ENCODE results near the gene THBS3. TPM values are rescaled to one million over a fixed set of nuclear protein-coding genes. Genes with fewer than 3 reads are reported as not detected.
A peak's percentile ranks its signal among the peaks of the same experiment; 100 is the strongest.
"Not testable (repeated sequence)": the region's sequence is repeated elsewhere in the genome, so short reads cannot be mapped to it uniquely, and the experiment has no call there.

The THBS3 gene
- total and polyA plus RNA-seq, 4 donors, result 11.4 to 33.1 (median 24.4) TPM

DNA sequence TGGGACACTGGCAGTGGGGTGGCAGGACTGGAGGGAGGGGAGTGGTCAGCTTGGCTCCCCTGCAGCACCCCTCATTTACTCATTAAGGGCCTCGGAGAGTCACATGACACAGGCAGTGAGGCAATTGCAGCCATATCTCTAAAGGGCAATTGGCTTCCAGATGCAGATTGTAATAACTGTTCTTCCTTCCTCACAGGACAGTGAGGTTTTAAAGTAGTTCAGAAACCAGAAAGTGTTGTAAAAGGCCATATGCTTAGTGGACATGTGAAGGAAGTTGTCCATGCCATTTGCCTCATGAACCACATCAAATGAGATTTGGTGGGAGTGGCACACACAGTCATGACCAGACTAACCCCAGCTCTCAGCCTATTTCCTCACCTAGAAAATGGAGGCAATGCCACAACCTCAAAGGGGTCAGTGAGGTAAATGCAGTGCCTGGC is 11.9 kb upstream of the THBS3 start:
- WGBS, 2 donors, result 0 to 3% methylated on average over 1 of the region's 1 CpG
- H3K9ac ChIP-seq (ENCODE audit: insufficient read depth in 1 of 2, low read length in 2 of 2), result no peak overlapping the region
- DNase-seq (peak; percentile 24 to 46 (median 33)), ATAC-seq (ENCODE audit: insufficient read depth, low FRiP score) (no peak)
- H3K27me3 ChIP-seq (ENCODE audit: control insufficient read depth in 3 of 3, insufficient read depth in 3 of 3, low read length in 2 of 3), result no peaks in the 10 kb centered on the region
- peaks cover 0 to 2% (median 0%) of the 10 kb centered on the region in 5 donors for H3K4me1 ChIP-seq (ENCODE audit: control insufficient read depth in 5 of 5, insufficient read depth in 5 of 5, low read length in 5 of 5)
- no peaks in the 10 kb centered on the region for H3K9me3 ChIP-seq (ENCODE audit: control insufficient read depth in 4 of 4, insufficient read depth in 3 of 4, low read length in 3 of 4)
- TF ChIP-seq, protein P1, sequence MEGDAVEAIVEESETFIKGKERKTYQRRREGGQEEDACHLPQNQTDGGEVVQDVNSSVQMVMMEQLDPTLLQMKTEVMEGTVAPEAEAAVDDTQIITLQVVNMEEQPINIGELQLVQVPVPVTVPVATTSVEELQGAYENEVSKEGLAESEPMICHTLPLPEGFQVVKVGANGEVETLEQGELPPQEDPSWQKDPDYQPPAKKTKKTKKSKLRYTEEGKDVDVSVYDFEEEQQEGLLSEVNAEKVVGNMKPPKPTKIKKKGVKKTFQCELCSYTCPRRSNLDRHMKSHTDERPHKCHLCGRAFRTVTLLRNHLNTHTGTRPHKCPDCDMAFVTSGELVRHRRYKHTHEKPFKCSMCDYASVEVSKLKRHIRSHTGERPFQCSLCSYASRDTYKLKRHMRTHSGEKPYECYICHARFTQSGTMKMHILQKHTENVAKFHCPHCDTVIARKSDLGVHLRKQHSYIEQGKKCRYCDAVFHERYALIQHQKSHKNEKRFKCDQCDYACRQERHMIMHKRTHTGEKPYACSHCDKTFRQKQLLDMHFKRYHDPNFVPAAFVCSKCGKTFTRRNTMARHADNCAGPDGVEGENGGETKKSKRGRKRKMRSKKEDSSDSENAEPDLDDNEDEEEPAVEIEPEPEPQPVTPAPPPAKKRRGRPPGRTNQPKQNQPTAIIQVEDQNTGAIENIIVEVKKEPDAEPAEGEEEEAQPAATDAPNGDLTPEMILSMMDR (IDR thresholded peaks at IDR 0.05; ENCODE audit: control extremely low read depth, extremely low read depth), result no peak
- H3K4me3 ChIP-seq, result no peak overlapping the region
- H3K27ac ChIP-seq (ENCODE audit: low read depth in 1 of 2, low read length in 1 of 2), result peak overlapping the region in 1 of 2 donors; percentile 15
- peaks cover 0 to 4% (median 0%) of the 10 kb centered on the region in 4 donors for H3K36me3 ChIP-seq (ENCODE audit: control insufficient read depth in 4 of 4, insufficient read depth in 4 of 4, low read length in 4 of 4)

DNA sequence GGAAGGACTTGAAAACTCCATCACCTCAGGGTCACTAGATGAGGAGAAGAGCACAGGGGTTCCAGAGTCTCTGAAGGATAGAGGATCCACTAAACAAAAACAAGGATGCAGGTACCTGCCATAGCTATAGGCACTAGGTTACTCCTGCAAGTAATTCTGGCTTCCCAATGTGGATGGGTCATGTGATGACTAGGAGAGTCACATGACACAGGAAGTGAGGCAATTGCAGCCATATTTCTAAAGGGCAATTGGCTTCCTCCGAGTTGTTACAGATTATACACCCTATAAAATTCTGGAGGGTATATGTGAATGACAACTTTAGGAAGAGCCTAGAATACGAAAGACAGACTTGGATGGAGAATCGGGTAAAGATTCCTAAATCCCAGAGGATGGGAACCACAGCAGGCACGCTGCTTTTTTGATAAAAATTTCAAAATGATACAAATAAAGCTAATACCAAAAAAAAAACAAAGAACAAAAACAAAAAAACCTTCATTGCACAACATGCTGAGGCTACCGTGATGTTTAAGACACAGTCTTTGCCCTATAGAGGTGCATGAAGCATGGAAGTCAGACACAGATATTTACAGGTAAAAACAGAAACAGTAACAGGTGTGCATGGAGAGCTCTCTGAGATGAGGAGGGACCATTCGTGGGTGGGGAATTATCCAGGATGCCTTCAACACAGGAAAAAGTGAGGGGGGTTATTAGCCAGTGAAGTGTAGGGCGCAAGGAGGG is 11.3 kb upstream of the THBS3 start:
- DNase-seq (peak; percentile 52 to 81 (median 79)), ATAC-seq (ENCODE audit: insufficient read depth, low FRiP score) (peak; percentile 59)
- H3K9ac ChIP-seq (ENCODE audit: insufficient read depth in 1 of 2, low read length in 2 of 2), result no peak overlapping the region
- 43 to 49% methylated on average over 7 of the region's 7 CpGs for whole genome bisulfite sequencing, 2 donors
- no peaks in the 10 kb centered on the region for H3K27me3 ChIP-seq (ENCODE audit: control insufficient read depth in 3 of 3, insufficient read depth in 3 of 3, low read length in 2 of 3)
- no peaks in the 10 kb centered on the region for H3K9me3 ChIP-seq (ENCODE audit: control insufficient read depth in 4 of 4, insufficient read depth in 3 of 4, low read length in 3 of 4)
- H3K27ac ChIP-seq (ENCODE audit: low read depth in 1 of 2, low read length in 1 of 2), result peak overlapping the region in 1 of 2 donors; percentile 4
- H3K4me3 ChIP-seq, result no peak overlapping the region
- H3K36me3 ChIP-seq (ENCODE audit: control insufficient read depth in 4 of 4, insufficient read depth in 4 of 4, low read length in 4 of 4), result peaks cover 0 to 4% (median 0%) of the 10 kb centered on the region in 4 donors
- TF ChIP-seq, protein P1 (IDR thresholded peaks at IDR 0.05; ENCODE audit: control extremely low read depth, extremely low read depth), result no peak
- H3K4me1 ChIP-seq (ENCODE audit: control insufficient read depth in 5 of 5, insufficient read depth in 5 of 5, low read length in 5 of 5), result peaks cover 0 to 2% (median 0%) of the 10 kb centered on the region in 5 donors

DNA sequence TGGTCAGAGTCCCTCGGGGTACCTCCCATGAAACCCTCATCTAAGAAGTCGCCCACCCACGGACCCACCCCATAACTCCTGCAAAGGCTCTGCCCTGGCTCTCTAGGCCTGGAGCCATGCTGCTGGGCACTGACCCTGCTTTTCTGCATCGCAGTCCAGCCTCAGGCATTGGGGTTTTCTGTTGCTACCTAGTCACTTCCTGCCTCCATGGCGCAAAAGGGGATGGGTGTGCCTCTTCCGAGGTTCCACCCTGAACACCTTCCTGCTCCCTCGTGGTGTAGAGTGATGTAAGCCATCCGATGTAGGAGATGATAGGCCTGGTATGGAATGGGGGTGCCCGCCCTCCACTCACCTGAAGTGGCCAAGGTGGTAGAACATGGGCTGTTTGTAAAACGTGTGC is 7.0 kb upstream of the THBS3 start:
- H3K9me3 ChIP-seq (ENCODE audit: control insufficient read depth in 4 of 4, insufficient read depth in 3 of 4, low read length in 3 of 4); H3K9ac ChIP-seq (ENCODE audit: insufficient read depth in 1 of 2, low read length in 2 of 2); H3K4me1 ChIP-seq (ENCODE audit: control insufficient read depth in 5 of 5, insufficient read depth in 5 of 5, low read length in 5 of 5); H3K36me3 ChIP-seq (ENCODE audit: control insufficient read depth in 4 of 4, insufficient read depth in 4 of 4, low read length in 4 of 4); DNase-seq; ATAC-seq (ENCODE audit: insufficient read depth, low FRiP score); H3K27ac ChIP-seq (ENCODE audit: low read depth in 1 of 2, low read length in 1 of 2); H3K27me3 ChIP-seq (ENCODE audit: control insufficient read depth in 3 of 3, insufficient read depth in 3 of 3, low read length in 2 of 3); H3K4me3 ChIP-seq: not testable (repeated sequence)
- 74 to 86% methylated on average over 6 to 9 of the region's 10 CpGs for WGBS, 2 donors

DNA sequence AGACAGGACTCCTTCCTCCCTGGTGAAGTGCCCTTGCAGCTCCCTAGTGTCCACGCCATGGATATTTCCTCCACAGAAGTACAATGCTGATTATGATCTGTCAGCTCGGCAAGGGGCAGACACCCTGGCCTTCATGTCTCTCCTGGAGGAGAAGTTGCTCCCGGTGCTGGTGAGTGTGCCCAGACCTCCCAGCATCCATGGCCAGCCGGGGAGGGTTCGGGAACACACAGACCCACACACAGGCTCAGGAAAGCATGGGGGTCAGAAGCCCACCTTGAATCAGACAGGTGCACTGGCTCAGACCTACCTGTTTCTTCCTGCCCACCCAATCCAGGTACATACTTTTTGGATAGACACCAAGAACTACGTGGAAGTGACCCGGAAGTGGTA is 4.3 kb upstream of the THBS3 start:
- H3K9ac ChIP-seq (ENCODE audit: insufficient read depth in 1 of 2, low read length in 2 of 2); H3K4me3 ChIP-seq; ATAC-seq (ENCODE audit: insufficient read depth, low FRiP score); H3K36me3 ChIP-seq (ENCODE audit: control insufficient read depth in 4 of 4, insufficient read depth in 4 of 4, low read length in 4 of 4); H3K27me3 ChIP-seq (ENCODE audit: control insufficient read depth in 3 of 3, insufficient read depth in 3 of 3, low read length in 2 of 3); H3K27ac ChIP-seq (ENCODE audit: low read depth in 1 of 2, low read length in 1 of 2); DNase-seq; H3K9me3 ChIP-seq (ENCODE audit: control insufficient read depth in 4 of 4, insufficient read depth in 3 of 4, low read length in 3 of 4): not testable (repeated sequence)
- WGBS, 2 donors, result 87 to 92% methylated on average over 7 of the region's 7 CpGs
- H3K4me1 ChIP-seq (ENCODE audit: control insufficient read depth in 5 of 5, insufficient read depth in 5 of 5, low read length in 5 of 5), result peaks cover 0 to 22% (median 7%) of the 10 kb centered on the region in 5 donors

DNA sequence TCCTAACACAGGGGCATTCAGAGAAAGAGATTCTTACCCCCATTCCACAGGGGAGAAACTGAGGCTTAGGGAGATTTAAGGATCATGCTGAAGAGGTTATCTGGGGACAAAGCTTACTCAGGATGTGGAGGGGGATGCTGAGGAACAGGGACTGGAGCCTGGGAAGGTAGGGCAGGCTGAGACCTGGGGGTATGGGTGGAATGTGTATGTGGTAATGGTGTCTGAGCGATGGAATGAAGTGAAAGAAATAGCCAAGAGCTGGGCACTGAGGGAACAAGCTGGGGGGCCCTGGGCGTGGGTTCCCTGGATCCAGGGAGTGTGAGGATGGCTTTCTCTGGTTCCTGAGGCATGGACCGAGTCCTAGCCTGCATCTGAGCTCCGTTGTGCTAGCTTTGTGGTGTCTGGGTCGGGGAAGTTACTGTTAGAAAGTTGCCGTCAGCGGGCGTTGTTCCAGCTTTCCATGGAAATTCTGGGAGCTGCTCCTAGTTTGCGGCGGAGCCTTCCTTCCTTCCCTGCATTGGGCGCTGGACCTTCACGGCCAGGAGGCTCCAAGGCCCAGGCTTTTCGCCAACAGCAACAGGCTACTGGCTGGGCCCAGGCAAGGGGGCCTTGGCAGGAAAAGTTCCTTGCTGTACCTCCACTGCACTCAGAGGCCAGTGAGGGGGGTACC is 3.8 kb upstream of the THBS3 start:
- 76 to 84% methylated on average over 12 to 13 of the region's 13 CpGs for WGBS, 2 donors
- not testable (repeated sequence) for ATAC-seq (ENCODE audit: insufficient read depth, low FRiP score); H3K36me3 ChIP-seq (ENCODE audit: control insufficient read depth in 4 of 4, insufficient read depth in 4 of 4, low read length in 4 of 4); DNase-seq; H3K4me3 ChIP-seq; H3K27ac ChIP-seq (ENCODE audit: low read depth in 1 of 2, low read length in 1 of 2); H3K9me3 ChIP-seq (ENCODE audit: control insufficient read depth in 4 of 4, insufficient read depth in 3 of 4, low read length in 3 of 4); H3K27me3 ChIP-seq (ENCODE audit: control insufficient read depth in 3 of 3, insufficient read depth in 3 of 3, low read length in 2 of 3); H3K9ac ChIP-seq (ENCODE audit: insufficient read depth in 1 of 2, low read length in 2 of 2)
- H3K4me1 ChIP-seq (ENCODE audit: control insufficient read depth in 5 of 5, insufficient read depth in 5 of 5, low read length in 5 of 5), result peaks cover 0 to 27% (median 7%) of the 10 kb centered on the region in 5 donors
